HepG2 (cell line): ENCODE data around the gene CDK14. TPM values are rescaled to one million over a fixed set of nuclear protein-coding genes. Genes with fewer than 3 reads are reported as not detected.

ENCODE experiments used
- ATAC-seq: fragments of 200-7000 bp; cut with Tn5 transposase; 3 replicates; pipeline ENCODE4 v1.9.1; 2020; ENCODE audit warnings: mild to moderate bottlenecking, moderate library complexity
- BruUV-seq: library from RNA; stranded (reverse); fragments of 400-500 nt; replicated peaks from 2 replicates; lab custom pipeline; 2021; lab: Mats Ljungman, UMichigan
- CTCF ChIA-PET: fragments of 300-600 bp; formaldehyde crosslinking; extraction: SDS; loops from one replicate; lab custom pipeline; 2021; ENCODE audit warnings: low total read pairs, inconsistent platforms, low intra/inter-chr PET ratio; lab: Yijun Ruan, JAX
- POLR2A ChIA-PET: fragments of 350-600 bp; sonication (Branson Sonifier 250); formaldehyde crosslinking; loops from one replicate; lab custom pipeline; 2020; ENCODE audit warnings: antibody characterized with exemption, inconsistent platforms; lab: Yijun Ruan, JAX
- DNase-seq: peaks from one replicate; pipeline ENCODE4 v3.0.0-alpha.2; 2015; ENCODE audit warnings: low spot score
- FAIRE-seq: peaks from 3 replicates; lab custom pipeline; 2011; peaks lifted over from hg19 to GRCh38; lab: Jason Lieb, UNC
- H2AFZ ChIP-seq: one replicate; pipeline ENCODE4 v1.6.1; 2011; ENCODE audit warnings: low read length, inconsistent platforms
- H3K27ac ChIP-seq: fragments of 300-600 bp; 3 replicates; pipeline ENCODE4 v1.8.0; 2011; ENCODE audit warnings: mixed run types, mild to moderate bottlenecking, mixed read lengths, low read length, inconsistent platforms; ENCODE audit not compliant: insufficient read depth; ENCODE audit errors: extremely low read length
- H3K27me3 ChIP-seq, 2 experiments: fragments of 200-600 bp in 1 of 2; 2 replicates in 1 of 2; 3 replicates in 1 of 2; pipeline versions ENCODE4 v1.6.0 to v1.8.0; 2011; ENCODE audit warnings: low read length in 2 of 2, mild to moderate bottlenecking in 2 of 2, moderate library complexity in 2 of 2, inconsistent platforms in 1 of 2; ENCODE audit not compliant: insufficient read depth in 2 of 2, control insufficient read depth in 1 of 2
- H3K36me3 ChIP-seq, 2 experiments: fragments of 200-600 bp in 1 of 2; replicated peaks in 1 of 2; 2 replicates in 1 of 2; 3 replicates in 1 of 2; pipeline versions ENCODE4 v1.5.1 to v1.8.0; 2011; ENCODE audit warnings: low read length in 2 of 2, inconsistent platforms in 1 of 2; ENCODE audit not compliant: insufficient read depth in 2 of 2, control insufficient read depth in 1 of 2
- H3K4me1 ChIP-seq: 2 replicates; pipeline ENCODE4 v1.5.1; 2012; ENCODE audit warnings: low read length, inconsistent platforms; ENCODE audit not compliant: insufficient read depth
- H3K4me2 ChIP-seq: 2 replicates; pipeline ENCODE4 v1.6.0; 2011; ENCODE audit warnings: low read depth, low read length, inconsistent platforms
- H3K4me3 ChIP-seq, 3 experiments: fragments of 200-600 bp in 1 of 3; sonication (generic), shearing (Covaris generic) in 1 of 3; replicated peaks in 1 of 3; 2 replicates each; pipeline ENCODE4 v1.5.1; 2011 to 2016; ENCODE audit warnings: low read length in 3 of 3, inconsistent platforms in 2 of 3, low read depth in 2 of 3, mild to moderate bottlenecking in 2 of 3, control low read depth in 1 of 3, mixed read lengths in 1 of 3; ENCODE audit not compliant: insufficient read depth in 1 of 3
- H3K79me2 ChIP-seq: one replicate; pipeline ENCODE4 v1.6.1; 2011; ENCODE audit warnings: low read length, inconsistent platforms; ENCODE audit not compliant: insufficient read depth
- H3K9ac ChIP-seq: 2 replicates; pipeline ENCODE4 v1.6.0; 2011; ENCODE audit warnings: mild to moderate bottlenecking, low read depth, low read length, inconsistent platforms; ENCODE audit not compliant: insufficient read depth
- H3K9me3 ChIP-seq: 2 replicates; pipeline ENCODE4 v1.5.1; 2012; ENCODE audit warnings: mild to moderate bottlenecking, low read length
- H4K20me1 ChIP-seq: 2 replicates; pipeline ENCODE4 v1.6.0; 2011; ENCODE audit warnings: inconsistent platforms, mild to moderate bottlenecking, low read length, moderate library complexity; ENCODE audit not compliant: insufficient read depth
- CHD4 ChIP-seq: fragments of 200-600 bp; sonication (generic); IDR thresholded peaks from 2 replicates; pipeline ENCODE4 v1.7.0; 2017; ENCODE audit warnings: mild to moderate bottlenecking, low read length, borderline replicate concordance
- GFI1 ChIP-seq: sonication (generic); formaldehyde crosslinking; IDR thresholded peaks from 2 replicates; pipeline ENCODE4 v1.5.0; 2020; ENCODE audit warnings: missing genetic modification reagents, mild to moderate bottlenecking, borderline replicate concordance
- HOXA7 ChIP-seq: sonication (generic); formaldehyde crosslinking; IDR thresholded peaks from 2 replicates; pipeline ENCODE4 v1.8.1; 2022; ENCODE audit warnings: mild to moderate bottlenecking, missing genetic modification reagents, moderate library complexity
- MED13 ChIP-seq: sonication (generic); formaldehyde crosslinking; IDR thresholded peaks from 2 replicates; pipeline ENCODE4 v1.5.0; 2020; ENCODE audit warnings: missing genetic modification reagents
- PHF5A ChIP-seq: IDR thresholded peaks from one replicate; pipeline ENCODE4 v1.6.1; 2018; ENCODE audit warnings: low read depth, missing genetic modification reagents; ENCODE audit not compliant: unreplicated experiment
- RERE ChIP-seq: IDR thresholded peaks from 2 replicates; pipeline ENCODE4 v1.6.1; 2016; ENCODE audit warnings: low read depth, missing genetic modification reagents, missing compliant biosample characterization
- THAP11 ChIP-seq: IDR thresholded peaks from 2 replicates; pipeline ENCODE4 v1.6.1; 2016; ENCODE audit warnings: missing biosample characterization, missing genetic modification reagents
- TMF1 ChIP-seq: sonication (generic); formaldehyde crosslinking; IDR thresholded peaks from 2 replicates; pipeline ENCODE4 v1.8.1; 2022; ENCODE audit warnings: low read depth, missing genetic modification reagents
- ZGPAT ChIP-seq: IDR thresholded peaks from 2 replicates; pipeline ENCODE4 v1.6.1; 2016; ENCODE audit warnings: mild to moderate bottlenecking
- ZNF674 ChIP-seq: sonication (generic); formaldehyde crosslinking; IDR thresholded peaks from 2 replicates; pipeline ENCODE4 v1.5.0; 2020; ENCODE audit warnings: low read depth, mild to moderate bottlenecking, missing genetic modification reagents
- ZSCAN22 ChIP-seq: sonication (generic); formaldehyde crosslinking; IDR thresholded peaks from 2 replicates; pipeline ENCODE4 v1.4.0; 2020; ENCODE audit warnings: mild to moderate bottlenecking, missing genetic modification reagents
- WGBS: methylation state at CpG from one replicate; pipeline ENCODE4 v1.1.6; 2017; ENCODE audit warnings: low lambda C conversion rate; 5-methylcytosine and 5-hydroxymethylcytosine counted together
- in situ Hi-C: cut with HindIII; loops from 2 replicates; pipeline ENCODE4 v1.10.0; 2017; ENCODE audit warnings: low pct_unique_long_range_greater_than_20kb; ENCODE audit not compliant: extremely low pct_ligation_motif_present
- intact Hi-C: fragments of 100-400 bp; cut with micrococcal nuclease; formaldehyde crosslinking; loops from one replicate; pipeline ENCODE4 v1.10.0; 2022; ENCODE audit not compliant: unreplicated experiment
- polyA plus RNA-seq, 8 experiments: library from polyadenylated mRNA; depleted of rRNA in 3 of 8; stranded (reverse) in 7 of 8; unstranded in 1 of 8; fragments of >200 nt; fragmentation: Illumina TruSeq in 4 of 8; extraction: Trizol in 4 of 8; gene quantifications; 2 replicates each; pipeline versions ENCODE4 v1.2.1 to v1.2.3, GENCODE V29; 2011 to 2016; ENCODE audit warnings: low read depth in 4 of 8, missing spikeins in 1 of 8, mixed read lengths in 1 of 8; ENCODE audit not compliant: insufficient read depth in 1 of 8
- total RNA-seq, 5 experiments: library from RNA; depleted of rRNA; stranded (reverse); fragments of >200 nt; fragmentation: Illumina TruSeq; extraction: Trizol; gene quantifications; 2 replicates each; pipeline ENCODE4 v1.2.3, GENCODE V29; 2016; ENCODE audit warnings: low read depth in 1 of 5

CDK14 gene
- total and polyA plus RNA-seq, 2 of the 13 experiments (the other 11 are each of a cell fraction or from before 2014, with no cell fraction given) = 0.26 to 0.71 TPM

- Histone ChIP-seq H4K20me1 (no peaks in the 10 kb centered on the region), H3K79me2 (no peaks in the 10 kb centered on the region), H3K4me3 (no peak overlapping the region), H3K36me3 (no peaks in the 10 kb centered on the region), H3K4me2 (no peak overlapping the region), H3K4me1 (no peaks in the 10 kb centered on the region), H2AFZ (no peak overlapping the region), H3K9ac (no peak overlapping the region), H3K27me3 (no peaks in the 10 kb centered on the region), H3K27ac (no peak overlapping the region), H3K9me3 (no peaks in the 10 kb centered on the region)
- ATAC-seq (no peak), DNase-seq (no peak), FAIRE-seq (no peak)
- in situ Hi-C loops (no loop called here), intact Hi-C loops (no loop called here)
- CTCF ChIA-PET = no interaction called here
- POLR2A ChIA-PET = no interaction called here
- WGBS = 20% methylated on average over 6 of the region's 6 CpGs
- BruUV-seq = no TSS peak
- TF ChIP-seq ZSCAN22 (CRISPR knock-in tag) (no peak), TMF1 (no peak), THAP11 (CRISPR knock-in tag) (no peak)
These were observed 566.3 kb downstream of the CDK14 start for GRCh38 chr7:91162436-91162835.

GRCh38 chr7:91164506-91164905 lies 568.4 kb downstream of the CDK14 start:
- FAIRE-seq = no peak
- DNase-seq = no peak
- BruUV-seq = no TSS peak
- no peak overlapping the region for H3K27ac ChIP-seq
- no peak for ATAC-seq
- WGBS = 13% methylated on average over 2 of the region's 2 CpGs
- no peak overlapping the region for H3K4me2 ChIP-seq
- H3K9ac ChIP-seq = no peak overlapping the region
- intact Hi-C loops (no loop called here), in situ Hi-C loops (no loop called here)
- ChIA-PET CTCF (no interaction called here), POLR2A (no interaction called here)
- H3K27me3 ChIP-seq = no peaks in the 10 kb centered on the region
- no peak overlapping the region for H2AFZ ChIP-seq
- H3K4me1 ChIP-seq = no peaks in the 10 kb centered on the region
- H4K20me1 ChIP-seq = no peaks in the 10 kb centered on the region
- H3K4me3 ChIP-seq = no peak overlapping the region
- H3K36me3 ChIP-seq = no peaks in the 10 kb centered on the region
- H3K79me2 ChIP-seq = no peaks in the 10 kb centered on the region
- H3K9me3 ChIP-seq = no peaks in the 10 kb centered on the region
- no peak for TF ChIP-seq PHF5A
- TF ChIP-seq CHD4 = no peak
- no peak for TF ChIP-seq RERE (CRISPR knock-in tag)
- TF ChIP-seq MED13 = no peak
- no peak for TF ChIP-seq ZGPAT
- no peak for TF ChIP-seq GFI1 (CRISPR knock-in tag)
- no peak for TF ChIP-seq HOXA7
- no peak for TF ChIP-seq THAP11 (CRISPR knock-in tag)
- no peak for TF ChIP-seq ZNF674 (CRISPR knock-in tag)
